NOMO-1 treated with DMSO at 0.1 percent for 48 hours (cell line): ENCODE data around the gene MDH1.

Experiments used
- DNase-seq: peaks from one replicate; lab custom pipeline; 2025; ENCODE audit not compliant: unreplicated experiment; lab: John Stamatoyannopoulos, UW

The MDH1 gene

GRCh38 chr2:63628403-63628942 is 39.7 kb downstream of the MDH1 start:
- DNase-seq: no peak

- no peak for DNase-seq
Observed at GRCh38 chr2:63631501-63631900, 42.7 kb downstream of the MDH1 start.

DNA sequence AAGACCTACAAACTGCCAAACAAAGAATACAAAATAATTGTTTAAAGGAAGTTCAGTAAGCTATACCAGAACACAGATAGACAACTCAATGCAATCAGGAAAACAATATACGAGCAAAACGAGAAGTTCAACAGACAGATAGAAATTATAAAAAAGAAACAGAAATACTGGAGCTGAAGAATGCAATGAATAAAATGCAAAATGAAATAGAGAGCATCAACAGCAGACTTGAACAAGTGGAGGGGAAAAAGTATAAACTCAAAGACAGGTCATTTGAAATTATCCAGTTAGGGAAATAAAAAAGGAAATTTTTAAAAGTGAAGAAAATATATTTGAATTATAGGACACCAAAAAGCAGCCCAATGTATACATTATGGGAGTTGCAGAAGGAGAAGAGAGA is 43.6 kb downstream of the MDH1 start:
- DNase-seq: no peak

DNA sequence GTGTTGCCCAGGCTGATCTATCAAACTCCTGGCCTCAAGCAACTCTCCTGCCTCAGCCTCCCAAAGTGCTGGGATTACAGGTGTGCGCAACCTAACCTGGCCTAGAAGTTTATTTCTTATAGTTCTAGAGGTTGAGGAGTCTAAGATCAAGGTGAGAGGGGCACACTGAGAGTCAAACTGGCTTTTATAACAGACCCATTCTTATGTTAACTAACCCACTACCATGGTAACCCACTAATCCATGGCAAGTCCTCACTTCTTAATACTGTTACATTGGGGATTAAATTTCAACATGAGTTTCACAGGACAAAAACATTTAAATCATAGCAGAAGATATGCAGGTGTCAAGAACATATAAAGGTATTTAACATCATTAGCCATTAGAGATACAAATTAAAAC is 50.6 kb downstream of the MDH1 start:
- DNase-seq: no peak

- no peak for DNase-seq
Observed at GRCh38 chr2:63642946-63643345, 54.2 kb downstream of the MDH1 start.

- no peak for DNase-seq
Observed at GRCh38 chr2:63643486-63643885, 54.7 kb downstream of the MDH1 start.

GRCh38 chr2:63648632-63649031 is 59.9 kb downstream of the MDH1 start:
- no peak for DNase-seq

GRCh38 chr2:63649829-63650228 is 61.1 kb downstream of the MDH1 start:
- DNase-seq: no peak

- no peak for DNase-seq
Observed at GRCh38 chr2:63650756-63651155, 62.0 kb downstream of the MDH1 start.

GRCh38 chr2:63651356-63651755 is 62.6 kb downstream of the MDH1 start:
- no peak for DNase-seq

DNA sequence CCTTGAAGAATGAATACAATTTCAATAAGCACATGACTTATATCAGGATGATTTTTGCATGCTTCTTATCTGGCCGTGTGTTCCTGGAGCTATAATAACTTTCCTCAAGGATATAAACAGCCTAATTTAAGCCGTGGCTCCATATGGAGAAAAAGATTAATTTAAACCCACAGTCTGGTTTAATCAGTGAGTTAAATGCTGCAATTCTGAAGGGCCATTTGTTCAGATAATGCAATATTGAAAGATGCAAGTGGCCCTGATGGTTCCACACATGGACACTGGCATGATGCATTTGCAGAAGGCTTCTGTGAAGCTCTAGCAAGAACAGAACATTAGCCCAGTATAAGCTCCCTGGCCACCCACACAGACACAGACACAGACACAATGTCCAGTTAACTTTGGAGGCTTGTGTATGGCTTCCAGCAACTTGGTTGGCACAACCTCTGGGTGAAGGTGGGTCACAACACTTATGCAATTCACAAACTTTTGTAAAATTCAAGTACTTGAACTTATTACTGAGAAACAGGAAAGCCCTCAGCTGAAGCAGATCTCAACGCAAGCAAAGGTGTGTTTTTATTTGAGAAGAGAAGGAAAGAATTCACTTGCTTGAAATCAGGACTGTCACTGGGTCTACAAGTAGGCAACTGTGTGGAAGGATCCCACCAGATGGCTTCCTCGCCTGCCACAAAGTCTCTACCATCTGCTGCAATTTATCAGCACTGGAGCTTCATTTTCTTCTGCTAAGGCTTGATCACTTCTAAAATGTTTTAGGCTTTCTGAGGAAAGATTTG is 63.3 kb downstream of the MDH1 start:
- DNase-seq: no peak

- DNase-seq: no peak
Observed at GRCh38 chr2:63652652-63652985, 63.9 kb downstream of the MDH1 start.

- no peak for DNase-seq
Observed at GRCh38 chr2:63654959-63655358, 66.2 kb downstream of the MDH1 start.
